Measurements from ENCODE around the gene ABHD17A.
"Not testable (repeated sequence)": the region's sequence is repeated elsewhere in the genome, so short reads cannot be mapped to it uniquely, and the experiment has no call there.

The ABHD17A gene

DNA sequence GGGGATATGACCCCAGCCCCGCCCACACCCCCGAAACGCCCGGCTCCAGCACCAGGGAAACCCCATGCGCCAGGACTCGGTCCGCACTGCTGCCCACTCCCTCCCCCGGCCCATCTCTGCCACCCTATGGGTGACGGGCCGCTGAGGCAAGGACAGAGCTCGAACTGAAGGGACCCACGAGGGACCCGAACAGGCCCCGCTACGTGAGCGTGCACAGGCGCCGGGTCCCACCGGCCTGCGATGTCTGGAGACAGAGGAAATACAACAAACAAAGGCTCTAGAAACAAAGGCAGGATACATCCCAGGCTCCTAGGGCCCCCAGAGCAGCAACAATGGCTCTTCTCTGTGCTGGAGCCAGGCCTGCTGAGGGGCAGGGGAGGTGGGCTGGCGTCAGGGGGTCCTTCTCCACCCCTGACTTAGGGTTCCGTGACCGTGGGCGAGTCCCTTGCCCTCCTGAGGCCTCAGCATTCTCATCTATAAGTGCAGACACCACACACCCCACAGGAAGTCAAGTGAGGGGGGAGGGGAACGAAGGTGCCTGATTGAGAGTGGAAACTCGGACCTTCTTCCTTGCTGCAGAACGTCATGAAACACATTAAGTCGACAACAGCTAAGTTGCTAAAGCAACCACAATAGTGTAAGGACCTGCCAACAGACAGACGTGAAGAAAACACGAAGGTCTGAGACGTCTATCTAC is 3.1 kb downstream of the ABHD17A start:
- no peak for DNase-seq (ENCODE audit: insufficient read length, low spot score)
- no peak for FAIRE-seq
- TF ChIP-seq POLR2A (IDR thresholded peaks at IDR 0.05; ENCODE audit: low read depth, low read length) = no peak

DNA sequence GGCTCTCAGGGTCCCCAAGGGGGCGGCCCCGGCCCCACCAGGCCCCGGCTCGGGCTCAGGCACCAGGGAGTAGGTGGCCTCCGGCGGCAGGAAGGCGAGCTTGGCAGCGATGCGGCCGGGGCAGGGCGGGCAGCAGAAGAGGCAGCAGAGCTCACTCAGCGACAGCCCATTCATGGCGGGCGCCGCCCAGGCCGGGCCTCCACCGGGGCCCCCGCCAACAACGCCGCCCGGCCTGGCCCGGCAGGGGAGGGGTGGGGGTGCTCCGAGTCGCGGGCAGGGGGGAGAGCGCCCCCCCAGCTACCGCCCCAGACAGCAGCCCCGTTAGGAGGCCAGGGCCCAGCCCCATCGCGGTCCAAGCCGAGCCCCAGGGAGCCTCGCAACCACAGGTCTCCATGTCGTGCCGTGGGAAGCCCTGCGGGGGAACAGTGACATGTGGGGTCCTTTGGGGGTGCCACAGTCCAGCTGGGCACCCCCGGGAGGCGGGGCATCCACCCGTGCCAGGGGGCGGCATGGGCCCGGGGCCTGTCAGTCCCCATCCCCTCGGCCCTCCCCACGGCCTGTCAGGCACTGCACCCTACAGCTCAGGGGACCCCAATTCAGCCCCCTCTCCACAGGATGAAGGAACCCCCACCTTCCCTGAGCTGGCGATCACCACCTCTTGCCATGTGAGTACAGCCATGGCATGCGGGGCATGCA is 3.8 kb downstream of the ABHD17A start:
- not testable (repeated sequence) for DNase-seq (ENCODE audit: insufficient read length, low spot score); FAIRE-seq

DNA sequence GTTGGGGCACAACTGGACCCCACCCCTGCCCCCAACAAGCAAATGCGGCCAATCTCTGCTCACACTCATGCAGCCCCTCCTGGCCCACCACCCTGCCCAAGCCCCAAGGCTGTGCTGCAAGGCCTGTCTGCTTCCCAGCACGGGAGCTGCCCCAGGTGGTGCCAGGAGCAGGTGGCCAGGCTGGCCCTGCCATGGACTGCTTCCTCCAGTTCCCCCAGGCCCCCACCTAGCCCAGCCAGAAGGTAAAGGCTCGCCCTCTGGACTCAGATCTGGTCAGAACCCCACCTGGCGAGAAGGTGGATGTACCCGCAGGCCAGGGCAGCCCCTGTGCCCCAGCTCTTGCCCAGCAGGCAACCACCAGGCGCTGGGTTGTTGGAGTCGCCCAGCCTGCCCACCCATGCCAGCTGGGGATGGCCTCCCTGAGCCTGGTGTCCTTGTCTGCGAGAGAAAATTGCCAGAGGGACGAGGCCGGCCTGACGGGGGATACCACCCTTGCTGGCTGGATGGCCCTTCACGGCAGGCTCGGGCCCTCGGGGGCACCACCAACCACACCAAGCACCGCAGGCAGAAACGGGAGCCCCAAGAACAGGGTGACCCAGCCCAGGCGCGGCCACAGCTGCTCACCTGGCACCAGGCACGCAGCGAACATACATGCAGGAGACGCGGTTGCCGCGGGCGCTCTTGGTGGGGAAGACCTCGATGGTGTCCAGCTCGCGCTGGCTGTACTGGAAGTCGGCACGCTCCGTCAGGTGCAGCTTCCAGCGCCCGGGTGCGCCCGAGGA is 4.5 kb downstream of the ABHD17A start:
- TF ChIP-seq POLR2A (IDR thresholded peaks at IDR 0.05; ENCODE audit: low read depth, low read length) = no peak
- DNase-seq (ENCODE audit: insufficient read length, low spot score) (no peak), FAIRE-seq (no peak)

DNA sequence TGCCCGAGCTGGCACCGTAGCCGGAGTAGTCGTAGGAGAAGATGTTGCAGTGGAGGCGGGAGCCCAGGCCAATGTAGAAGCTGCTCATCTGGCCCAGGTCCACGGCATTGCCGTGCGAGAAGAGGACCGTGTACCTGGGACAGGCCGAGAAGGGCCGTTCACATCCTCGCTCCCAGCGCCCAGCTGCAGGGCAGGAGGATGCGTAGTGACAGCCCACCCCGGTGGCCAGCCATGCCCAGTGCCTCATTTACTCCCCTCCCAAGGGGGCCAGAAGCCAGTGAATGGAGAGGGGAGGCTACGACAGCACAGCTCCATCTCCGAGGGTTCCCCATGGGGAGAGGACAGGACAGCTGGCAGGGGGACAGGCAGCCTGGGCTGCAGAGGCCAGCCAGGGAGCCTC is 5.3 kb downstream of the ABHD17A start:
- not testable (repeated sequence) for DNase-seq (ENCODE audit: insufficient read length, low spot score); FAIRE-seq

DNA sequence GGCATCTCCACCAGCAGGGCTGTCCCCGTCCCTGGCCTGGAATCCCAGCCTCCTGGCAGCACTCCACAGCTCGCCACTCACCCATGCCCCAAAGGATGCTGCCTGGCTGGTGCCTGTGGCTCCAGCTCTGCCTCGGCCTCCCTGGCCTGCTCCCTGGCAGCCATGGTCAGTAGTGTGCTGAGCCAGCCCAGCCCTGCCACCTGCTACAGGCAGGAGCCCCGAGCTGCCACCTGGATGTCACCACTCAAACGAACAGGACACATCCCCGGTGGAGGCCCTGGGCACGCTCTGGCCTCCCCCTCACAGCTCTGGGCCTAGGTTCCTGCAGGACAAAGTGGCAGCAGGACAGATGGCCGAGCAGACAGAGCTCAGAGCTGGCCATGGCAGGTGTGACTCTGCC is 6.7 kb downstream of the ABHD17A start:
- not testable (repeated sequence) for FAIRE-seq; DNase-seq (ENCODE audit: insufficient read length, low spot score)

DNA sequence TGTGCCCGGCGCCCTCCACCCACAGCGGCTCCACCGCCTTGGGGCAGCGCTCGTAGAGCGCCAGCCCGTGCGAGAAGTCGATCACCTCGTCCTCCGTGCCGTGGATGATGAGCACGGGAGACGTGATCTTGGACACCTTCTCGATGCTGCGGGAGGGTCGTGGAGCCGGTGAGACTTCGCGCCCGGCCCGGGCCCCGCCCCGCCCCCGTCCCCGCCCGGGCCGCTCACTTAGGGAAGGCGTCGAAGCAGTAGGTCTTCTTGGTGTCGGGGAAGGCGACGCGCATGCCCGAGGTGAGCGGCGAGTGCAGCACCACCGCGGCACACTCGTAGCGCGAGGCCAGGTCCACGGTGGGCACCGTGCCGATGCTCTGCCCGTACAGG is 8.0 kb downstream of the ABHD17A start:
- FAIRE-seq; DNase-seq (ENCODE audit: insufficient read length, low spot score): not testable (repeated sequence)

DNA sequence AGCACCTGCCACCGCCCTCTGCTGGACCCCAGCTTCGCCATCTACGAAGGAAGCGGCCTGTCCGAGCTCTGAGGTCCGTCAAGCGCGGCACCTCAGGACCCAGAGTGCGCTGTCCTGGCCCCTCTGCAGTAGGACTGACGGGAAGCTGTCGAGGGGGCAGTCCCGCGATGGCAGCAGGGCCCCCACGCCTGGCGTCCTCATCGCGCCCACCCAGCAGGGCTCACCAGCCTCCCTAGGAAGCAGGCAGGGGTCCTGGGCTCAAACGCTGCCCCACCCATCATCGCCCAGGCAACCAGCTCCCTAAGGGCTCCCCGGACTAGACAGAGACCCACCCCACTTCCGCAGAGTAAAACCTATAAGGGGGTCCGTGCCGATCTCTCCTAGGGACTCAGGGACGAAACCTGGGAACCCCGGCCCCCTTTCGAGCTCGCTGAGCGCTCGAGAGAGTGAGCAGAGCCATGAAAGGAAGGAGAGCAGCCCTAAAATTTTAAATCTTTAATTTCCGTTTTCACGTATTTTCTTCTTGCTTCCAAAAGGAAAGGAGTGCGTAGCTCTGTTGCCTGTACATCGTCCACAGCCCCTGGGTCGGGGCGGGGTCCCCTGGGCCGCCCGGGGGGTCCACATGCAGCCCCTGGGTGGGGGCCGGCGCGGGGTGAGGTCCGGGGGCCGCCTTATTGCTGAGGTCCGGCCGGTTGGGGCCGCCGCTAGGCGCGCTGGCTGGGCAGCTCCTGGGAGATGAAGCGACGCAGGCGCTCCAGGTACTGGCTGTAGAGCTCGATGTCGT is 8.6 kb downstream of the ABHD17A start:
- DNase-seq (ENCODE audit: insufficient read length, low spot score); FAIRE-seq: not testable (repeated sequence)

DNA sequence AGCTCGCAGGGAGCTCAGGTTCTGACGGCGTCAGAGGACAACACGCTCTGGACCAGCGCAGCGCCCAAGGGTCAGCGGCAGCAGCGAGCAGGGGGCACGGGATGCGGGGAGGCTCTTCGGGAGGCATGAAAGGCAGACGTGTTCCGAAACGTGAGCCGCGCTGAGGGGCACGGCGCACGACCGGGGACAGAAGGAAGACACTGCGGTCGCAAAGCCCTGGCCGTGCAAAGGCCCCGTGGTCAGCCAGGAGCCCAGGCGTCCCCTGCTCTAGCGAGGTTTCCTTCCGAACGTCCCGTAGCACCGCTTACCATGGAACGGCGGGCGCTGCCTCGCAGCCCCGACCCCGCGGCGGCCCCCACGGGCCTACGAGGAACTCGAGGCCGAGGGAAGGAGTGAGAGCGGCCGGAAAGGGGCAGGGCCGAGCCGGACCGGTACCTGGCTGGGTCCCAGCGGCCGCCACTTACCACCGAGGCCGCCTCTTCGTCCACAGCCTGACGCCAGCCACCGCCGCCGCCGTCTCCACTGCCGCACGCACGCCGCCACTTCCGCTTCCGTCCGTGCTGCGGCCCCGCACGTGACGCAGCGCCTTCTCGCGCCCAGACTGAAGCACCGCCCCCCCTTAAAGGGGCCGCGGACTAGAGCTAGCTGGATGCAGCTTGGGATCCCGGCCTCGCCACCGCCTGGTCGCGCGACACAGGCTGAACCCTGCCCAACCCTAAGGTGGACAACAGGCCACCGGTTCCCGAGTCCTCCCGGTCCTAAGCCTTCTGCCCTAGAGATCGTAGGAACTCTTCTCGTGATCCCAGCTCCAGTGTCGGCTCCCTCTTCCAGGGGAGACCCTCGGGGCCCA is 9.4 kb downstream of the ABHD17A start:
- DNase-seq (ENCODE audit: insufficient read length, low spot score) (peak; percentile 89), FAIRE-seq (peak; percentile 66)
- TF ChIP-seq POLR2A (IDR thresholded peaks at IDR 0.05; ENCODE audit: low read depth, low read length) = peak; percentile 92

DNA sequence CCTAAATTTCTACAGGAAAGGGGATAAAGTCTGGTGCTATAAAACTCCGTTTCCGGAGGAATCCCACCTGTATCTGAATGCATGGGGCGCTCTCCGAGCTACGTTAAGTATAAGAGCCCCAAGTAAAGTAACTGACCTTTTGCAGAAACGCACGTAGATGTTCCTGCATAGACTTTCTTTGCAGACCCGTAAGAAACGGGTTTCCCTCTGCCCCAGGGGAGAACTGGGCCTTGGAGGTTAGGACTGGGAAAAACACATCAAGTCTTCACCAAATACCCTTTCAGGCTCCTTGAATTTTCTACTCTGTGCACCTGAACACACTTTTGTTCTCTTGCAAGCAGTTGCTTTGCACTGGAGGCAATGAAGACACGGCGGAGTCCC is 10.0 kb downstream of the ABHD17A start:
- FAIRE-seq; DNase-seq (ENCODE audit: insufficient read length, low spot score): not testable (repeated sequence)

DNA sequence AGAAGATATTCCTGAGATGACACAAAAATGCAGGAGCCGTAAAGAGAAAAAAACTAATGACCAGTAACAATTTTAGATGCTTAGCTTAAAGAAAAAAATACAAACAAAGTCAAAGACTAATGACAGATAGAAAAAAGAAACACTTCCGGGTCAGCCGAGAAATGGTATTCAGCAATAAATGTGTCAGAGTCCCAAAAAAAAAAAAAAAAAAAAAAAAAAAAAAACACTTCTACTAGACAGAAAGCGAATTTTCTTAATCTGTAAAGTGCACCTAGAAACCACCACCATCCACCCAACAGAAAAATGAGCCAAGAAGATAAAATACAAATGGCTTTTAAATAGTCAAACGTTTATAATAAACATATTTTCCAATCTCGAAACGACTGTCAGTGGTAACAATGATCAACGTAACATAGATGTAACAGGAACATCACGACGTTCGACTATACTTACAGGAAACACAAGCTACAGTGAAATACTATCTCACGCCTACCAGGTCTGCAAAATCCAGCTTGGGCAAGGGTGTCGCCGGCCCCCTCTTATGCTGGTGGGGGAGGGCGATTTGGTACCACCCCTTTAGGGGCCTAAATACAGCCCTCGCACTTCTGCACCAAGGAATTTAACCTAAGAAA is 10.6 kb downstream of the ABHD17A start:
- FAIRE-seq = no peak
- DNase-seq (ENCODE audit: insufficient read length, low spot score) = no peak
- TF ChIP-seq POLR2A (IDR thresholded peaks at IDR 0.05; ENCODE audit: low read depth, low read length) = no peak

DNA sequence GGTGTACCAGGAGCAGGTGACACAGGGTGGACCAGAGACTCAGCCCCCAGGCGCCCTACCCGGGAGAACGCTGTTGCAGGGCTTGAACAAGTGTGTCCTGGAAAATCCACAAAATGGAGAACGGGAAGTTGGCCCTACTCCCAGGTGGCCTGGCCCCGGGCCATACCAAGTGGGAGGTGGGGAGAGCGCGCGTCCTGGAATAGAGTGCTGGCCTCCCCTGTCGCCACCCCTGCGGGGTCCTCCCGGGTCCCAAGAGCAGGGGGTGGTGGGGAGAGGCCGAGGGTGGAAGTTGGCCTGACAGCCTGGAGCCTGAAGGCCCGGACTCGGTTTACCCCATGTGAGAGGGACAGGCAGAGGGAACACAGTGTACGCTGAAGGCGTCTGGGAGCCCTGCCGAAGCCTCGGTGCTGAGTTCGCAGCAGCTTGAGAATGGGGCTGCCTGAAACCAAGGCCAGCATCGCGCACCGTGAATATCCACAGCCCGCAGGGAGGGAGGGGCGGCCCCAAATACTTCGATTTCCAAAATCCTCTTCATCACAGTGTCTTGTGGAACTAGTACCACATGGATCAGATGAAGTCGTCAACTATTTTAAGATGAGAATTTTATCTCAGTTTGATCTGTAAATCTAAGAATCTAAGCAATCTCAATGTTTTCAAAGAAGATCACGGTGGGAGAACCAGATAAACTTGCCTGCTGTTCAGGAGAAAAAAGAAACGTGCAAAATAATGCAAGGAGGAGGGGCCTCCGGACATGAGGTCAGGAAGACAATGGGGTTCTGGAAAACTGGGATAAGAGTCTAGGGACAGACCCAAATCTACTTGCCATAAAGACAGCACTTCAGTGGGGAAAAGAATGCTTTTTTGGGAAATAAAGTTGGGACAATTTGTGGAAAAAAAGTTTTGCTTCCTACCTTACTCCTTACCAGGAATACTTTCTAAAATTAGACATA is 11.5 kb downstream of the ABHD17A start:
- TF ChIP-seq POLR2A (IDR thresholded peaks at IDR 0.05; ENCODE audit: low read depth, low read length) = no peak
- no peak for FAIRE-seq
- DNase-seq (ENCODE audit: insufficient read length, low spot score) = no peak

Data from H54 (cell line).